Measurements from ENCODE around the gene HSD17B11. TPM values are rescaled to one million over a fixed set of nuclear protein-coding genes. Genes with fewer than 3 reads are reported as not detected.

The HSD17B11 gene
- total and polyA plus RNA-seq, 2 of the 8 experiments (the other 6 are each of a cell fraction or from before 2014, with no cell fraction given) = 6.0 to 9.0 TPM

- TF ChIP-seq EP300 (IDR thresholded peaks at IDR 0.05; ENCODE audit: borderline replicate concordance in 1 of 2, low read depth in 2 of 2, low read length in 2 of 2) (no peak), PHF8 (conservative IDR thresholded peaks at IDR 0.05; ENCODE audit: low read depth, low read length) (no peak), SRF (IDR thresholded peaks at IDR 0.05; ENCODE audit: low read depth, low read length) (no peak), SP1 (IDR thresholded peaks at IDR 0.05; ENCODE audit: low read depth, low read length) (no peak), NRF1 (IDR thresholded peaks at IDR 0.05; ENCODE audit: low read depth, low read length) (no peak), USF2 (IDR thresholded peaks at IDR 0.05; ENCODE audit: low read length) (no peak), KDM1A (IDR thresholded peaks at IDR 0.05; ENCODE audit: borderline replicate concordance, low read length) (no peak)
- TF ChIP-seq, protein P1, sequence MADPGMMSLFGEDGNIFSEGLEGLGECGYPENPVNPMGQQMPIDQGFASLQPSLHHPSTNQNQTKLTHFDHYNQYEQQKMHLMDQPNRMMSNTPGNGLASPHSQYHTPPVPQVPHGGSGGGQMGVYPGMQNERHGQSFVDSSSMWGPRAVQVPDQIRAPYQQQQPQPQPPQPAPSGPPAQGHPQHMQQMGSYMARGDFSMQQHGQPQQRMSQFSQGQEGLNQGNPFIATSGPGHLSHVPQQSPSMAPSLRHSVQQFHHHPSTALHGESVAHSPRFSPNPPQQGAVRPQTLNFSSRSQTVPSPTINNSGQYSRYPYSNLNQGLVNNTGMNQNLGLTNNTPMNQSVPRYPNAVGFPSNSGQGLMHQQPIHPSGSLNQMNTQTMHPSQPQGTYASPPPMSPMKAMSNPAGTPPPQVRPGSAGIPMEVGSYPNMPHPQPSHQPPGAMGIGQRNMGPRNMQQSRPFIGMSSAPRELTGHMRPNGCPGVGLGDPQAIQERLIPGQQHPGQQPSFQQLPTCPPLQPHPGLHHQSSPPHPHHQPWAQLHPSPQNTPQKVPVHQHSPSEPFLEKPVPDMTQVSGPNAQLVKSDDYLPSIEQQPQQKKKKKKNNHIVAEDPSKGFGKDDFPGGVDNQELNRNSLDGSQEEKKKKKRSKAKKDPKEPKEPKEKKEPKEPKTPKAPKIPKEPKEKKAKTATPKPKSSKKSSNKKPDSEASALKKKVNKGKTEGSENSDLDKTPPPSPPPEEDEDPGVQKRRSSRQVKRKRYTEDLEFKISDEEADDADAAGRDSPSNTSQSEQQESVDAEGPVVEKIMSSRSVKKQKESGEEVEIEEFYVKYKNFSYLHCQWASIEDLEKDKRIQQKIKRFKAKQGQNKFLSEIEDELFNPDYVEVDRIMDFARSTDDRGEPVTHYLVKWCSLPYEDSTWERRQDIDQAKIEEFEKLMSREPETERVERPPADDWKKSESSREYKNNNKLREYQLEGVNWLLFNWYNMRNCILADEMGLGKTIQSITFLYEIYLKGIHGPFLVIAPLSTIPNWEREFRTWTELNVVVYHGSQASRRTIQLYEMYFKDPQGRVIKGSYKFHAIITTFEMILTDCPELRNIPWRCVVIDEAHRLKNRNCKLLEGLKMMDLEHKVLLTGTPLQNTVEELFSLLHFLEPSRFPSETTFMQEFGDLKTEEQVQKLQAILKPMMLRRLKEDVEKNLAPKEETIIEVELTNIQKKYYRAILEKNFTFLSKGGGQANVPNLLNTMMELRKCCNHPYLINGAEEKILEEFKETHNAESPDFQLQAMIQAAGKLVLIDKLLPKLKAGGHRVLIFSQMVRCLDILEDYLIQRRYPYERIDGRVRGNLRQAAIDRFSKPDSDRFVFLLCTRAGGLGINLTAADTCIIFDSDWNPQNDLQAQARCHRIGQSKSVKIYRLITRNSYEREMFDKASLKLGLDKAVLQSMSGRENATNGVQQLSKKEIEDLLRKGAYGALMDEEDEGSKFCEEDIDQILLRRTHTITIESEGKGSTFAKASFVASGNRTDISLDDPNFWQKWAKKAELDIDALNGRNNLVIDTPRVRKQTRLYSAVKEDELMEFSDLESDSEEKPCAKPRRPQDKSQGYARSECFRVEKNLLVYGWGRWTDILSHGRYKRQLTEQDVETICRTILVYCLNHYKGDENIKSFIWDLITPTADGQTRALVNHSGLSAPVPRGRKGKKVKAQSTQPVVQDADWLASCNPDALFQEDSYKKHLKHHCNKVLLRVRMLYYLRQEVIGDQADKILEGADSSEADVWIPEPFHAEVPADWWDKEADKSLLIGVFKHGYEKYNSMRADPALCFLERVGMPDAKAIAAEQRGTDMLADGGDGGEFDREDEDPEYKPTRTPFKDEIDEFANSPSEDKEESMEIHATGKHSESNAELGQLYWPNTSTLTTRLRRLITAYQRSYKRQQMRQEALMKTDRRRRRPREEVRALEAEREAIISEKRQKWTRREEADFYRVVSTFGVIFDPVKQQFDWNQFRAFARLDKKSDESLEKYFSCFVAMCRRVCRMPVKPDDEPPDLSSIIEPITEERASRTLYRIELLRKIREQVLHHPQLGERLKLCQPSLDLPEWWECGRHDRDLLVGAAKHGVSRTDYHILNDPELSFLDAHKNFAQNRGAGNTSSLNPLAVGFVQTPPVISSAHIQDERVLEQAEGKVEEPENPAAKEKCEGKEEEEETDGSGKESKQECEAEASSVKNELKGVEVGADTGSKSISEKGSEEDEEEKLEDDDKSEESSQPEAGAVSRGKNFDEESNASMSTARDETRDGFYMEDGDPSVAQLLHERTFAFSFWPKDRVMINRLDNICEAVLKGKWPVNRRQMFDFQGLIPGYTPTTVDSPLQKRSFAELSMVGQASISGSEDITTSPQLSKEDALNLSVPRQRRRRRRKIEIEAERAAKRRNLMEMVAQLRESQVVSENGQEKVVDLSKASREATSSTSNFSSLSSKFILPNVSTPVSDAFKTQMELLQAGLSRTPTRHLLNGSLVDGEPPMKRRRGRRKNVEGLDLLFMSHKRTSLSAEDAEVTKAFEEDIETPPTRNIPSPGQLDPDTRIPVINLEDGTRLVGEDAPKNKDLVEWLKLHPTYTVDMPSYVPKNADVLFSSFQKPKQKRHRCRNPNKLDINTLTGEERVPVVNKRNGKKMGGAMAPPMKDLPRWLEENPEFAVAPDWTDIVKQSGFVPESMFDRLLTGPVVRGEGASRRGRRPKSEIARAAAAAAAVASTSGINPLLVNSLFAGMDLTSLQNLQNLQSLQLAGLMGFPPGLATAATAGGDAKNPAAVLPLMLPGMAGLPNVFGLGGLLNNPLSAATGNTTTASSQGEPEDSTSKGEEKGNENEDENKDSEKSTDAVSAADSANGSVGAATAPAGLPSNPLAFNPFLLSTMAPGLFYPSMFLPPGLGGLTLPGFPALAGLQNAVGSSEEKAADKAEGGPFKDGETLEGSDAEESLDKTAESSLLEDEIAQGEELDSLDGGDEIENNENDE (IDR thresholded peaks at IDR 0.05; ENCODE audit: insufficient replicate concordance, low read length) = no peak
Measured at GRCh38 chr4:87410679-87411078, 19.7 kb upstream of the HSD17B11 start (continued).

Data from H1 (cell line).